GM18858 (cell line): ENCODE measurements around the gene TYW1.
"Not testable (repeated sequence)": the region's sequence is repeated elsewhere in the genome, so short reads cannot be mapped to it uniquely, and the experiment has no call there.

Source experiments
- ATAC-seq: cut with Tn5 transposase; IDR thresholded peaks from one replicate; pipeline ENCODE4 v1.9.1; 2021; ENCODE audit not compliant: unreplicated experiment

Gene TYW1

GRCh38 chr7:67184912-67185659, 188.5 kb downstream of the TYW1 start:
- ATAC-seq = not testable (repeated sequence)

DNA sequence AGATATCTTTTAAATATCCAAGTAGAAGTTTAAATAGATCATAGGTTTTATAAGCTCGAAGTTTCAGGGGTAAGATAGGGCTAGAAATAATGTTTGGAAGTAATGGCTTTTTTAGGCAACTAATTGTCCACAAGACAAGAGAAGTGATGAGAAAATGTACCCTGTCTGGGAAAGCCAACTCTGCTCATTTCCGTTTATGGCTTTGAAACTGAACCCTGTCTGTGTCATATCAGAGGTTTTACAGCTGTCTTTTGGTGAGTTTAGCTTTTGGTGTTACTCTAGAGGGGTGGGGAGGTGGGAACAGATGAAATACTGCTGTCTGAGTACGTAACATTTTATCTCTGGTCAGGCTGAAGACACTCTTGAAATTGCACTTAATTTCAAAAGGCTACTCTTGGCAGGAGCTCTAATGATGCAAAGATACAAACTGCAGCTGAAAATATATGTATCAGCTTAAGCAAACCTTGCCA, 189.1 kb downstream of the TYW1 start:
- ATAC-seq = peak; percentile 97

DNA sequence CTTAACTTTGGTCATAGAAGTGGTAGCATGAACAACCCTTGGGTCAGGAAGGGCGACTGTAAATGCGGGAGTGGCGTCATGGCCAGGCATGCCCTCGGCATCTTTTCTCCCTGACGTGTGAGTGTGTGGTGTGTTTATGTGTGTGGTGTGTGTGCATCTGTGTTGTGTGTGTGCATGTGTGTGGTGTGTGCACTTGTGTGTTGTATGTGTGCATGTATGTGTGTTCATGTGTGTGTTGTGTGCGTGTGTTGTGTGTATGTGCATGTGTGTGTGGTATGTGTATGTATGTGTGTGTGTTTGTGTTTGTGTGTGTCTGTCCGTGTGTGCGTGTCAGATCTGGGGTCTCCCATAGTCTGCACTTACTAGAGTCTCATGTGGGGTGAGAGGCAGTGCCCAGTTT, 192.5 kb downstream of the TYW1 start:
- not testable (repeated sequence) for ATAC-seq

DNA sequence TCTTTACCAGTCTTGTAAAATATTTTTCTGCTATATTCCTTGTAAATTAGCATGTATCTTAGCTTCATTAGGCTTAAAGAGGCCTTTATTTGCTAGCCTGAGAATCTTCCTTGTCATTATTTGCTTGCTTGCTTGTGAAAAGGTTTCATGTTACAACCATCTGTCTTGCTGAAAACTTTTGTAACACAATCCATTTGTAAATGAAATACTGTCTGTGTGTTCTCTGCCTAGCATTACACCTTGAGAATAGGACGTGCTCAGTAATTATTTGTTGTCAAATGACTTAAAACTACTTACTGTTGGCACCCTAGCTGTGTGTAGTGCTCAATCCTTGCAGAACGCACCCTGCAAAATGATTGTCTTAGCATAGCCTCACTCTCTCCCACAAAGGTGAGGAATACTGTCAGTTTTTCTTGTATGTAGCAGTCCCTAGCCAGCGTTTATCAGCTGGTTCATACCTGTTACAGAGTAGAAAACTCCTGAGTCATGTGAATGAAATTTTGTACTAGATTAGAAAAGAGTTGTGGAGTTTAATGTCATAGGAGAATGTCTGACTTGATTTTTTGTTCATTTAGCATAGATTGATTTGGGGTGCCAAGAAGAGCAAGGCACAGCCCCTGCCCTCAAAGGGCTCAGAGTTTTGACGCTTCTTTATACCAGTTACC, 193.3 kb downstream of the TYW1 start:
- not testable (repeated sequence) for ATAC-seq

- not testable (repeated sequence) for ATAC-seq
Observed at GRCh38 chr7:67191002-67191720, 194.5 kb downstream of the TYW1 start.

- ATAC-seq = not testable (repeated sequence)
Observed at GRCh38 chr7:67192123-67192702, 195.6 kb downstream of the TYW1 start.

DNA sequence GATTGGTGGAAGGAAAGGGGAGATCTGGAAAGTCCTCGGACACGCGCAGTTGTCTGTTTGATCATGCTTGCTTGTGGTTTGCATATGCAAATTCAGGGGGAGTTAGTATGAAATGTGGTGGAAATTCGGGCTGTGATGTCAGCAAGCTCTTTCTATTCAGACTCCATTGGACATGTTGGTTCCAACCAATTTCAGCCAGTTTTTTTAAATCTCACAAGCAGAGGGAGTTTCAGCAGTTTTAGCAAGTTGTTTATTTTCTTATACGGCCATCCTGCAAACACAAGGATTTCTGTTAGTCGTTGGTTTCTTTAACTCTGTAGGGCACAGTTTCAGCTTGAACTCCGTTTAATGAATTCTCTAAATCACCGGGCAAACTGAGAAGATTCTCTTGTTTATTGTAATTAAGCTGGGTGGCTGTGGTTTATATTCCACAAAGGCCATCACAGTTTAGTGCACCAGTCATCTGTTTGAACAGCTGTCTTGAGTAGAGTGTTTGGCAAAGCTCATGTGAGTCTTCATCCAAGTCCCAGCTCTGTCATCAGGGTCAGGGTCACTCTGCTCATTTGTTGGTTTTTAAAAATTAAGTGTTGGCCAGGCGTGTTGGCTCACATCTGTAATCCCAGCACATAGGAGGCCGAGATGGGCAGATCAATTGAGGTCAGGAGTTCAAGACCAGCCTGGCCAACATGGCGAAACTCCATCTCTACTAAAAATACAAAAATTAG, 196.4 kb downstream of the TYW1 start:
- ATAC-seq = not testable (repeated sequence)

- ATAC-seq = not testable (repeated sequence)
Observed at GRCh38 chr7:67196176-67196575, 199.5 kb downstream of the TYW1 start.

DNA sequence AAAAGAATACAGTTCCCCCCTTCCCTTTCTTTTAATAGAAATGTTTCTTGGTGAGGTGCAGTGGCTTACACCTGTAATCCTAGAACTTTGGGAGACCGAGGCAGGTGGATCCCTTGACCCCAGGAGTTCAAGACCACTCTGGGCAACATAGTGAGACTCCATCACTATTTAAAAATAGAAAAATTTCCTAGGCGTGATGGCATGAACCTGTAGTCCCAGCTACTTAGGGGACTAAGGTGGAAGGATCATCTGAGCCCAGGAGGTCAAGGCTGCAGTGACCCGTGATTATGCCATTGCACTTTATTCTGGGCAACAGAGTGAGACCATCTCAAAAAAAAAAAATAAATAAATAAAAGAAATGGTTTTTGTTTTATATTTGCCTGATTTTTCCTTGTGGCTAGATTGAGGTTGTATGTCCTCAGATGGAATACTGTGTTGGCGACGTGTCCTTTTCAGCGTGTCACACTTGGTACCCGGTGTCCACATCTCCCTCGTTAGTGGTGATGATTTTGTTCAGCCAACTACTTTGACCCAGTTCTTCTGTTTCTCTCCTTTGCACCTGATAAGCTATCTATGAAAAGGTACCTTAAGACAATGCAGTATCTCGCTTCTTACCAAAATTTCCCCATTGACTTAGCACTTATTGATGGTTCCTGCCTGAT, 202.4 kb downstream of the TYW1 start:
- ATAC-seq = not testable (repeated sequence)

DNA sequence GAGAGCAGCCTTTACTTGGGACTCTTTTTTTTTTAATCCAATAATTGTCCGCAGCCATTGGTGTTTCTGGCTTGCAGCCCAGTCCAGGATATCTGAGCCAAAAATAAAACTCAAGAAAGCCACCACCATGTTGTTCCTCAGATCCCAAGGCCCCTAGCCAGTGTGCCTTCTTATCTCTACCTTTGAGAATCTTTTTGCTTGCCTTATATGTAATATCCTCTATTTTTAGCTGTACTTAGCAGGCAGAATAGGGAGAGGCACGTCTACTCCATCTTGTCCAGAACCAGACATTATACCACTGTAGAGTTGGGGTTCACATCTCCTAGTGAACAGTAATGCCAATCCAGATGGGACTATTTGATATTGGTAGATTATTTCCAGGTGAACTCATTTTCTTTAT, 209.1 kb downstream of the TYW1 start:
- ATAC-seq = not testable (repeated sequence)

- ATAC-seq = no peak
Observed at GRCh38 chr7:67206452-67206851, 209.8 kb downstream of the TYW1 start.

GRCh38 chr7:67208656-67209055, 212.0 kb downstream of the TYW1 start:
- not testable (repeated sequence) for ATAC-seq

GRCh38 chr7:67209256-67209655, 212.6 kb downstream of the TYW1 start:
- ATAC-seq = no peak

DNA sequence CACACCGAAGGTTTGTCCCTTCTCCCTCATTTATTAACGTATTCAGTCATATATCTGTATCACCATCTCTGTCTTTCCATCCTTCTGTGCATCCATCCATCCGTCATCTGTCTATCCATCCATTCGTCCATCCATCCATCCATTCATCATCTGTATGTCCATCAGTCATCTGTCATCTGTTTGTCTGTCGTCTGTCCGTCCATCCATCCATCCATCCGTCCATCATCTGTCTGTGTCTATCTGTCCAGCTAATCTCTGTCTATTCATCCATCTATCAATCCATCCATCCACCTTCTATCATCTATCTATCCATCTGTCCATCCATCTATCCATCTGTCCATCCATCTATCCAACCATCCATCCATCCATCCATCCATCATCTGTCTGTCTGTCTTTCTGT, 213.9 kb downstream of the TYW1 start:
- ATAC-seq = no peak

DNA sequence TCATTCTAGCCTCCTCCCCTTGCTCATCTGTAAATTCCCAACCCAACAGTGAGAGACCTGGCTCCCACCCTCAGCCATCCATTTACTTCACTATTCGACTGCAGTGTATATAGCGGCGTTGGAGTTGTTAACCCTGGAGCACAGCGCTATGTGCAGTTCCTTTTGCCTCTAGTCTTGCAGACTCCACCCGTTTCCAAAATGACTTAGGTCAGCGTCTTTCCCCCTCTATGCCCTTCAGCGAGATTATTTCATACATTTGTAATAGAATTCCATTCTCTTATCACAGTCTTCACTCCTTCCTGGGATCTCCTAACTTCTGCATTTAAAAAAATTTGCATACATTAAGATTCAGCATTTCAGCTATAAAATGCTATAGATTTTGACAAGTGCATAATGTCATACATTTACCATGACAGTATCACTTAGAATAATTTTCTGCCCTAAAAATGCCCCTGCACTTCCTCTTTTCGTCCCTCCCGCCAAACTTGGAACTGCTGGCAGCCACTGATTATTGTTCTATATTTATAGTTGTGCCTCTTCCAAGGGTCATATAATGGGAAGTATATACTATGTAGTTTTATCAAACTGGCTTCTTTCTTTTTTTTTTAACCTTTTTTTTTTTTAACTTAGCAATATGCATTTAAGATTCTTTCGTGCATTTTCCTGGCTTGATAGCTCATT, 215.2 kb downstream of the TYW1 start:
- ATAC-seq = not testable (repeated sequence)

GRCh38 chr7:67213038-67213437, 216.4 kb downstream of the TYW1 start:
- not testable (repeated sequence) for ATAC-seq

DNA sequence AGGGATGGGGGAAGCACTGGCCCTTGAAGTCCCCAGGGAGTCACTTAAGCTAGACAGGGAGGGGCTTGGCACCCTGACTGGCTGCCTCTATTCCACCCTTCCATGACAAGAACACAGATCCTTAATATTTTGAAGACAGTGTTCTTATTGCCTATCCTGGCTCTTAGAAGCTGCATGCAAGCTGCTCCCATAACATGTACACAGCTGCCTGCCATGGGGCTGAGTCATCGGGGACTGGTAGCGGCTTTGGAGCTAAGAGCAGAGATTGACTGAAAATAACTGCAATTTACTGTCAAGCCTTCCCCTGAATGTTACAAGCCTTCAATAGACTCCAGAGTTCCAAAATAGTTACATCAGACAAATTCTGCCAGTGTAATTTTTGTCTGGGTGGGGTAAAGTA, 226.9 kb downstream of the TYW1 start:
- ATAC-seq = not testable (repeated sequence)

DNA sequence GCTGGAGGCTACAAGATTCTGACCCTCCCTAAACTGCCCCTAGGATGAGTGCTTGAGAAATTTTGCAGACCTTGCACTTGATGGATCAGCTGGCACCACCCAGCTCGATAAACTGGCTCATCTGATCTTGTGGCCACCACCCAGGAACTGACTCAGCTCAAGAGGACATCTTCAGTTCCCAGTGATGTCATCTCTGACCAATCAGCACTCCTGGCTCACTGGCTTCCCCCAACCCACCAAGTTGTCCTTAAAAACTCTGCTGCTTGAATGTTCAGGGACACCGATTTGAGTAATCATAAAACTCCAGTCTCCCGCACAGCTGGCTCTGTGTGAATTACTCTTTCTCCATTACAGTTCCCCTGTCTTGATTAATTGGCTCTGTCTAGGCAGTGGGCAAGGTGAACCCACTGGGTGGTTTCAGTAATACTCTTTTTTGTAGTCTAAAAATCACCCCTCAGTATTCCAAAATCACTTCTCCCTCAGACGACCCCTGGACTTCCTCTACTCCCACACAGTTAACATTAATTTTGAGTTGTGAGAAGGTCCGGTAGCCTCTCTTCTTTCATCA, 229.8 kb downstream of the TYW1 start:
- ATAC-seq = not testable (repeated sequence)

DNA sequence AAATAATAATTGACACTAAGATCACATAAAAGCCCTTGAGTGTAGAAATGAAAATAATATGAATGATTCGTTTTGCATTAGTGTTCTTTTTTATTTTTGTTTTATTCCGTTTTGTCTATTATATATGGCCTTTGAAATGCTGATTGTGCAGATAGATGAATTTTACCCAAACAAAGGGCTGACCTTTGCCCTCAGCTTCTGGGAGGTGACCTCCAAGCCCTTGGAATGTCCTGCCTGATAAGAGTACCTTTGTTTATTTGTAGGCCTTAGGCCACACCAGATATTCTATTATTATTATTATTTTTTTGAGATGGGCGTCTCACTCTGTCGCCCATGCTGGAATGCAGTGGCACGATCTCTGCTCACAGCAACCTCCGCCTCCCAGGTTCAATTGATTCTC, 230.3 kb downstream of the TYW1 start:
- not testable (repeated sequence) for ATAC-seq
